HEK293 (cell line): ENCODE results near the gene PGC.

Experiments
- CTCF ChIA-PET: fragments of 350-600 bp; formaldehyde crosslinking; extraction: SDS; loops from one replicate; lab custom pipeline; 2021; ENCODE audit warnings: antibody characterized with exemption; lab: Yijun Ruan, JAX
- POLR2A ChIA-PET: fragments of 300-600 bp; formaldehyde crosslinking; extraction: SDS; loops from one replicate; lab custom pipeline; 2020; ENCODE audit warnings: antibody characterized with exemption, inconsistent platforms; lab: Yijun Ruan, JAX
- H3K27ac ChIP-seq: fragments of 200-500 bp; sonication (Bioruptor generic); 2 replicates; pipeline ENCODE4 v1.5.1; 2014; ENCODE audit warnings: low read depth, low read length, control low read depth, inconsistent platforms; ENCODE audit errors: extremely low read depth
- H3K36me3 ChIP-seq, 2 experiments: fragments of 200-500 bp in 1 of 2; sonication (Bioruptor generic) in 1 of 2; 1 replicate in 1 of 2; 2 replicates in 1 of 2; pipeline ENCODE4 v1.5.1; 2014 to 2017; ENCODE audit warnings: inconsistent platforms in 2 of 2, low read length in 2 of 2; ENCODE audit not compliant: control insufficient read depth in 2 of 2, insufficient read depth in 1 of 2
- H3K4me1 ChIP-seq: fragments of 200-500 bp; sonication (Bioruptor generic); 2 replicates; pipeline ENCODE4 v1.5.1; 2014; ENCODE audit warnings: mild to moderate bottlenecking, low read length, inconsistent platforms; ENCODE audit not compliant: control insufficient read depth, insufficient read depth
- H3K4me3 ChIP-seq: 2 replicates; pipeline ENCODE4 v1.5.1; 2011; ENCODE audit warnings: low read depth, mild to moderate bottlenecking, control low read depth, low read length, moderate library complexity
- H3K9me3 ChIP-seq: fragments of 200-500 bp; sonication (Bioruptor generic); 2 replicates; pipeline ENCODE4 v1.5.1; 2014; ENCODE audit warnings: low read depth, low read length, inconsistent platforms; ENCODE audit not compliant: control insufficient read depth, insufficient read depth
- BCL11A ChIP-seq: fragments of 450-650 bp; formaldehyde crosslinking; IDR thresholded peaks from 2 replicates; pipeline ENCODE4 v1.5.1; 2016; ENCODE audit warnings: low read depth, missing biosample characterization, missing genetic modification characterization
- EGR2 ChIP-seq: fragments of 450-650 bp; formaldehyde crosslinking; IDR thresholded peaks from 2 replicates; pipeline ENCODE4 v1.5.1; 2016; ENCODE audit warnings: low read depth, missing biosample characterization, missing genetic modification characterization
- GFI1B ChIP-seq: fragments of 450-650 bp; formaldehyde crosslinking; IDR thresholded peaks from 2 replicates; pipeline ENCODE4 v1.5.1; 2016; ENCODE audit warnings: missing biosample characterization, missing genetic modification characterization
- SALL2 ChIP-seq: fragments of 450-650 bp; formaldehyde crosslinking; IDR thresholded peaks from 2 replicates; pipeline ENCODE4 v1.5.0; 2017; ENCODE audit warnings: missing biosample characterization, mild to moderate bottlenecking, missing genetic modification characterization, borderline replicate concordance
- ZBTB17 ChIP-seq: fragments of 450-650 bp; formaldehyde crosslinking; IDR thresholded peaks from 2 replicates; pipeline ENCODE4 v1.5.1; 2016; ENCODE audit warnings: missing biosample characterization, missing genetic modification characterization
- ZFHX2 ChIP-seq: fragments of 450-650 bp; formaldehyde crosslinking; conservative IDR thresholded peaks from 2 replicates; pipeline ENCODE4 v1.5.1; 2016; ENCODE audit warnings: missing biosample characterization, missing genetic modification characterization
- ZFP37 ChIP-seq: fragments of 450-650 bp; formaldehyde crosslinking; IDR thresholded peaks from 2 replicates; pipeline ENCODE4 v1.5.1; 2016; ENCODE audit warnings: missing biosample characterization, missing genetic modification characterization
- ZNF138 ChIP-seq: fragments of 450-650 bp; formaldehyde crosslinking; IDR thresholded peaks from 2 replicates; pipeline ENCODE4 v1.5.1; 2016; ENCODE audit warnings: missing biosample characterization, missing genetic modification characterization, borderline replicate concordance
- ZNF140 ChIP-seq: fragments of 450-650 bp; formaldehyde crosslinking; IDR thresholded peaks from 2 replicates; pipeline ENCODE4 v1.5.1; 2016; ENCODE audit warnings: missing biosample characterization, missing genetic modification characterization
- ZNF2 ChIP-seq: fragments of 450-650 bp; formaldehyde crosslinking; IDR thresholded peaks from 2 replicates; pipeline ENCODE4 v1.5.1; 2016; ENCODE audit warnings: missing biosample characterization, missing genetic modification characterization
- ZNF335 ChIP-seq: fragments of 450-650 bp; formaldehyde crosslinking; conservative IDR thresholded peaks from 2 replicates; pipeline ENCODE4 v1.5.1; 2016; ENCODE audit warnings: missing biosample characterization, missing genetic modification characterization
- ZNF501 ChIP-seq: fragments of 450-650 bp; formaldehyde crosslinking; IDR thresholded peaks from 2 replicates; pipeline ENCODE4 v1.5.1; 2016; ENCODE audit warnings: missing biosample characterization, missing genetic modification characterization
- ZNF530 ChIP-seq: fragments of 450-650 bp; formaldehyde crosslinking; IDR thresholded peaks from 2 replicates; pipeline ENCODE4 v1.5.1; 2016; ENCODE audit warnings: low read depth, missing biosample characterization, missing genetic modification characterization
- ZNF600 ChIP-seq: fragments of 450-650 bp; formaldehyde crosslinking; IDR thresholded peaks from 2 replicates; pipeline ENCODE4 v1.5.1; 2016; ENCODE audit warnings: missing biosample characterization, missing genetic modification characterization
- ZNF624 ChIP-seq: fragments of 450-650 bp; formaldehyde crosslinking; IDR thresholded peaks from 2 replicates; pipeline ENCODE4 v1.5.1; 2017; ENCODE audit warnings: missing biosample characterization, missing genetic modification characterization
- TF ChIP-seq, protein P1 (sequence below): fragments of 450-650 bp; IDR thresholded peaks from 2 replicates; pipeline ENCODE4 v1.5.1; 2018; ENCODE audit warnings: missing biosample characterization, missing genetic modification characterization
- TF ChIP-seq, protein P2 (sequence below): fragments of 450-650 bp; formaldehyde crosslinking; IDR thresholded peaks from 2 replicates; pipeline ENCODE4 v1.5.1; 2016; ENCODE audit warnings: missing biosample characterization, missing genetic modification characterization
- TF ChIP-seq, protein P3 (sequence below): fragments of 450-650 bp; formaldehyde crosslinking; IDR thresholded peaks from 2 replicates; pipeline ENCODE4 v1.5.1; 2017; ENCODE audit warnings: missing biosample characterization, missing genetic modification characterization
- TF ChIP-seq, protein P4 (sequence below): fragments of 450-650 bp; formaldehyde crosslinking; IDR thresholded peaks from 2 replicates; pipeline ENCODE4 v1.5.1; 2016; ENCODE audit warnings: missing biosample characterization, missing genetic modification characterization
- TF ChIP-seq, protein P5 (sequence below): fragments of 450-650 bp; formaldehyde crosslinking; conservative IDR thresholded peaks from 2 replicates; pipeline ENCODE4 v1.5.1; 2016; ENCODE audit warnings: low read depth, missing biosample characterization, missing genetic modification characterization
- TF ChIP-seq, protein P6 (sequence below): fragments of 450-650 bp; formaldehyde crosslinking; IDR thresholded peaks from 2 replicates; pipeline ENCODE4 v1.5.1; 2016; ENCODE audit warnings: missing biosample characterization, missing genetic modification characterization

The PGC gene

DNA sequence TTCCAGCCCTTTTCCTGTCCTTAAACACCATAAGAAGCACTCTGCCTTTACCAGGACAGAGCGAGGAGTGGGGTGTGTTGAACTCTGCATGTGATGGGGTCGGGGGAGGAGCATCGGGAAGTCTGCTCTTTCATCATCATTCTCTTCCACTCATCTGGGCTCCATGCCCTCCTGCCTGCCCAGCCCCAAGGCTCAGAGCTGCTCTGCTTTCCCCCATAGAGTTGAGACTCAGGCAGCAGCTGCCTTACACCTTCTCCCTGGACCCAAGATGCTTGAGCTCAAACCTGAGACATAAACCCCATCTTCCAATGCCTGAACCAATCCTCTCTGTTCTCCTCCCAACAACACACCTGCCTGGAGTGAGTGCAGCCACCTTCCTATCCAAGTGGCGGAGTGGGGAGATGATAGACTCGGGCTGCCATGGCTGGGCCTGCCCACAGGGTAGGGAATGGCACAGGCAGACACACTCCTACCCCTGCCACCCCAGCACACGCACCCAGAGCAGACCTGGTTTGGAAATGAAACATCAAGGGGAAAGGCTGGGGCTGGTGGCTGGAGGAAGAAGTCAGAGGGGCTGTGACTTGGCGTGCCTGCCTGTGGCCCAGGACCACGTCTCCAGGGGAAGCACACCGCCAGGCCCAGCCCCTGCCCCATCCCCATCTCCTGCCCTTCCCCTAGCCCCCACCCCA, 40.2 kb downstream of the PGC start:
- H3K4me3 ChIP-seq, result no peak overlapping the region
- CTCF ChIA-PET, result interaction anchor here (0.7 to 6.8 kb wide), 13 partner anchors 11 to 630 kb away, joined by 3 to 73 read pairs (median 14); partner anchors contain the start of gene TOMM6
- POLR2A ChIA-PET, result interaction anchor here (0.6 to 0.8 kb wide), 3 partner anchors 15 to 1039 kb away, joined by 3 to 4 read pairs (median 4); no protein-coding TSS in a partner anchor

DNA sequence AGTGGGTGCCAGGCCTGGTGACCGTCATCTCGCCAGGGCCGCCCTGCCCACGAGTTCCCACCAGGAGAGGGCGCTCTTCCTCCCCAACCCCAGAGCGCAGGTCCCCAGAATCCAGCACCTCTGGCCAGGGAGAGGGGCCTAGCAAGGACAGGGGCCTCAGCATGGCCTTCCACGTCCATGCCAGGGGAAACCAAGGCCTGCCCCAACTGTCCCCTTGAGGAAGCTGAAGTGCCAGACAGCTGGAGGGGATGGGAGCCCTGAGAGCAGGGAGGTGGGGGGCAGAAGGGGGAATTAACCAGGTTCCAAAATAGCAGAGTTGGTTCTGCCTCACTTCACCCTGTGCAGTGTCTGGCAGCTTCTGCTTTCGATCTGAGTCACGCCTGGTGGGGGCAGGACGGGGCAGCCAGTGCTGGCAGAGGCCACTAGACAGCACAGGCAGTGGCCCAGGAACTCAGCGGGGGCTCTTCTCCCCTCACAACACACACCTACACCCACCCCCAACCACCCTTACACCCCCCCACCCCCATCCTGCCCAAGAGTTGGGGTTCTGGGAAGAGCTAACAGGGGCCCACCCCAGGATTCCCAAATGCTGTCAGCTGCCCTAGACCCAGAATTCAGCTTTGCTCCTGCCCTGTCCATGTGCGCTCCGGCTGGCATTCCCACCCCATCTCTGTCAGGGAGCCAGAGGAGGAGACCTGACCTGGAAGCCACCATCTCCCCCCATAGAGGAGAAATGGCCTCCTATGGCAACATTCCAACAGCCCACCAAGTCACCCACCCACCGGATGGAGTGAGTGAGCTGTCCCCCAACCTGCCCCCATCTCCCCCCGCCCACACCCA, 41.0 kb downstream of the PGC start:
- no peaks in the 10 kb centered on the region for H3K36me3 ChIP-seq
- ChIA-PET CTCF (interaction anchor here (0.6 to 6.8 kb wide), 27 partner anchors 8 to 630 kb away, joined by 3 to 73 read pairs (median 3); partner anchors contain the start of genes TFEB and TOMM6), POLR2A (interaction anchor here (0.7 to 1.3 kb wide), 5 partner anchors 14 to 521 kb away, joined by 3 to 4 read pairs (median 3); partner anchors contain the start of gene TAF8)
- H3K4me3 ChIP-seq, result no peak overlapping the region
- no peaks in the 10 kb centered on the region for H3K4me1 ChIP-seq
- no peaks in the 10 kb centered on the region for H3K9me3 ChIP-seq
- H3K27ac ChIP-seq, result no peak overlapping the region
- TF ChIP-seq, protein P1, sequence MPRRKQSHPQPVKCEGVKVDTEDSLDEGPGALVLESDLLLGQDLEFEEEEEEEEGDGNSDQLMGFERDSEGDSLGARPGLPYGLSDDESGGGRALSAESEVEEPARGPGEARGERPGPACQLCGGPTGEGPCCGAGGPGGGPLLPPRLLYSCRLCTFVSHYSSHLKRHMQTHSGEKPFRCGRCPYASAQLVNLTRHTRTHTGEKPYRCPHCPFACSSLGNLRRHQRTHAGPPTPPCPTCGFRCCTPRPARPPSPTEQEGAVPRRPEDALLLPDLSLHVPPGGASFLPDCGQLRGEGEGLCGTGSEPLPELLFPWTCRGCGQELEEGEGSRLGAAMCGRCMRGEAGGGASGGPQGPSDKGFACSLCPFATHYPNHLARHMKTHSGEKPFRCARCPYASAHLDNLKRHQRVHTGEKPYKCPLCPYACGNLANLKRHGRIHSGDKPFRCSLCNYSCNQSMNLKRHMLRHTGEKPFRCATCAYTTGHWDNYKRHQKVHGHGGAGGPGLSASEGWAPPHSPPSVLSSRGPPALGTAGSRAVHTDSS (tag by site-specific recombination), result no peak
- TF ChIP-seq, protein P2, sequence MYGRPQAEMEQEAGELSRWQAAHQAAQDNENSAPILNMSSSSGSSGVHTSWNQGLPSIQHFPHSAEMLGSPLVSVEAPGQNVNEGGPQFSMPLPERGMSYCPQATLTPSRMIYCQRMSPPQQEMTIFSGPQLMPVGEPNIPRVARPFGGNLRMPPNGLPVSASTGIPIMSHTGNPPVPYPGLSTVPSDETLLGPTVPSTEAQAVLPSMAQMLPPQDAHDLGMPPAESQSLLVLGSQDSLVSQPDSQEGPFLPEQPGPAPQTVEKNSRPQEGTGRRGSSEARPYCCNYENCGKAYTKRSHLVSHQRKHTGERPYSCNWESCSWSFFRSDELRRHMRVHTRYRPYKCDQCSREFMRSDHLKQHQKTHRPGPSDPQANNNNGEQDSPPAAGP (tag by site-specific recombination), result peak; percentile 62; the same call in 1 of the 2 replicates
- no peak for TF ChIP-seq ZNF138
- TF ChIP-seq ZNF501, result no peak; the same call in 1 of the 2 replicates
- TF ChIP-seq ZNF2, result peak; percentile 44; the same call in 1 of the 2 replicates
- TF ChIP-seq ZNF624, result no peak
- peak; percentile 52; the same call in 1 of the 2 replicates for TF ChIP-seq EGR2 (tag by site-specific recombination)
- TF ChIP-seq, protein P3, sequence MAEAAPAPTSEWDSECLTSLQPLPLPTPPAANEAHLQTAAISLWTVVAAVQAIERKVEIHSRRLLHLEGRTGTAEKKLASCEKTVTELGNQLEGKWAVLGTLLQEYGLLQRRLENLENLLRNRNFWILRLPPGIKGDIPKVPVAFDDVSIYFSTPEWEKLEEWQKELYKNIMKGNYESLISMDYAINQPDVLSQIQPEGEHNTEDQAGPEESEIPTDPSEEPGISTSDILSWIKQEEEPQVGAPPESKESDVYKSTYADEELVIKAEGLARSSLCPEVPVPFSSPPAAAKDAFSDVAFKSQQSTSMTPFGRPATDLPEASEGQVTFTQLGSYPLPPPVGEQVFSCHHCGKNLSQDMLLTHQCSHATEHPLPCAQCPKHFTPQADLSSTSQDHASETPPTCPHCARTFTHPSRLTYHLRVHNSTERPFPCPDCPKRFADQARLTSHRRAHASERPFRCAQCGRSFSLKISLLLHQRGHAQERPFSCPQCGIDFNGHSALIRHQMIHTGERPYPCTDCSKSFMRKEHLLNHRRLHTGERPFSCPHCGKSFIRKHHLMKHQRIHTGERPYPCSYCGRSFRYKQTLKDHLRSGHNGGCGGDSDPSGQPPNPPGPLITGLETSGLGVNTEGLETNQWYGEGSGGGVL (tag by site-specific recombination), result peak; percentile 45
- TF ChIP-seq, protein P4, sequence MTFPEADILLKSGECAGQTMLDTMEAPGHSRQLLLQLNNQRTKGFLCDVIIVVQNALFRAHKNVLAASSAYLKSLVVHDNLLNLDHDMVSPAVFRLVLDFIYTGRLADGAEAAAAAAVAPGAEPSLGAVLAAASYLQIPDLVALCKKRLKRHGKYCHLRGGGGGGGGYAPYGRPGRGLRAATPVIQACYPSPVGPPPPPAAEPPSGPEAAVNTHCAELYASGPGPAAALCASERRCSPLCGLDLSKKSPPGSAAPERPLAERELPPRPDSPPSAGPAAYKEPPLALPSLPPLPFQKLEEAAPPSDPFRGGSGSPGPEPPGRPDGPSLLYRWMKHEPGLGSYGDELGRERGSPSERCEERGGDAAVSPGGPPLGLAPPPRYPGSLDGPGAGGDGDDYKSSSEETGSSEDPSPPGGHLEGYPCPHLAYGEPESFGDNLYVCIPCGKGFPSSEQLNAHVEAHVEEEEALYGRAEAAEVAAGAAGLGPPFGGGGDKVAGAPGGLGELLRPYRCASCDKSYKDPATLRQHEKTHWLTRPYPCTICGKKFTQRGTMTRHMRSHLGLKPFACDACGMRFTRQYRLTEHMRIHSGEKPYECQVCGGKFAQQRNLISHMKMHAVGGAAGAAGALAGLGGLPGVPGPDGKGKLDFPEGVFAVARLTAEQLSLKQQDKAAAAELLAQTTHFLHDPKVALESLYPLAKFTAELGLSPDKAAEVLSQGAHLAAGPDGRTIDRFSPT (tag by site-specific recombination), result no peak
- no peak for TF ChIP-seq ZNF140
- TF ChIP-seq ZNF335 (tag by site-specific recombination), result peak; percentile 87
- TF ChIP-seq, protein P5, sequence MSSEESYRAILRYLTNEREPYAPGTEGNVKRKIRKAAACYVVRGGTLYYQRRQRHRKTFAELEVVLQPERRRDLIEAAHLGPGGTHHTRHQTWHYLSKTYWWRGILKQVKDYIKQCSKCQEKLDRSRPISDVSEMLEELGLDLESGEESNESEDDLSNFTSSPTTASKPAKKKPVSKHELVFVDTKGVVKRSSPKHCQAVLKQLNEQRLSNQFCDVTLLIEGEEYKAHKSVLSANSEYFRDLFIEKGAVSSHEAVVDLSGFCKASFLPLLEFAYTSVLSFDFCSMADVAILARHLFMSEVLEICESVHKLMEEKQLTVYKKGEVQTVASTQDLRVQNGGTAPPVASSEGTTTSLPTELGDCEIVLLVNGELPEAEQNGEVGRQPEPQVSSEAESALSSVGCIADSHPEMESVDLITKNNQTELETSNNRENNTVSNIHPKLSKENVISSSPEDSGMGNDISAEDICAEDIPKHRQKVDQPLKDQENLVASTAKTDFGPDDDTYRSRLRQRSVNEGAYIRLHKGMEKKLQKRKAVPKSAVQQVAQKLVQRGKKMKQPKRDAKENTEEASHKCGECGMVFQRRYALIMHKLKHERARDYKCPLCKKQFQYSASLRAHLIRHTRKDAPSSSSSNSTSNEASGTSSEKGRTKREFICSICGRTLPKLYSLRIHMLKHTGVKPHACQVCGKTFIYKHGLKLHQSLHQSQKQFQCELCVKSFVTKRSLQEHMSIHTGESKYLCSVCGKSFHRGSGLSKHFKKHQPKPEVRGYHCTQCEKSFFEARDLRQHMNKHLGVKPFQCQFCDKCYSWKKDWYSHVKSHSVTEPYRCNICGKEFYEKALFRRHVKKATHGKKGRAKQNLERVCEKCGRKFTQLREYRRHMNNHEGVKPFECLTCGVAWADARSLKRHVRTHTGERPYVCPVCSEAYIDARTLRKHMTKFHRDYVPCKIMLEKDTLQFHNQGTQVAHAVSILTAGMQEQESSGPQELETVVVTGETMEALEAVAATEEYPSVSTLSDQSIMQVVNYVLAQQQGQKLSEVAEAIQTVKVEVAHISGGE (tag by site-specific recombination), result no peak
- TF ChIP-seq ZNF530 (tag by site-specific recombination), result no peak
- TF ChIP-seq ZFP37 (tag by site-specific recombination), result no peak
- TF ChIP-seq BCL11A (tag by site-specific recombination), result 0 out of 2 replicates have a peak, but pooled peaks have one; percentile 31
- no peak for TF ChIP-seq SALL2 (tag by site-specific recombination)
- TF ChIP-seq, protein P6, sequence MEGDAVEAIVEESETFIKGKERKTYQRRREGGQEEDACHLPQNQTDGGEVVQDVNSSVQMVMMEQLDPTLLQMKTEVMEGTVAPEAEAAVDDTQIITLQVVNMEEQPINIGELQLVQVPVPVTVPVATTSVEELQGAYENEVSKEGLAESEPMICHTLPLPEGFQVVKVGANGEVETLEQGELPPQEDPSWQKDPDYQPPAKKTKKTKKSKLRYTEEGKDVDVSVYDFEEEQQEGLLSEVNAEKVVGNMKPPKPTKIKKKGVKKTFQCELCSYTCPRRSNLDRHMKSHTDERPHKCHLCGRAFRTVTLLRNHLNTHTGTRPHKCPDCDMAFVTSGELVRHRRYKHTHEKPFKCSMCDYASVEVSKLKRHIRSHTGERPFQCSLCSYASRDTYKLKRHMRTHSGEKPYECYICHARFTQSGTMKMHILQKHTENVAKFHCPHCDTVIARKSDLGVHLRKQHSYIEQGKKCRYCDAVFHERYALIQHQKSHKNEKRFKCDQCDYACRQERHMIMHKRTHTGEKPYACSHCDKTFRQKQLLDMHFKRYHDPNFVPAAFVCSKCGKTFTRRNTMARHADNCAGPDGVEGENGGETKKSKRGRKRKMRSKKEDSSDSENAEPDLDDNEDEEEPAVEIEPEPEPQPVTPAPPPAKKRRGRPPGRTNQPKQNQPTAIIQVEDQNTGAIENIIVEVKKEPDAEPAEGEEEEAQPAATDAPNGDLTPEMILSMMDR (tag by site-specific recombination), result peak; percentile 76

More for the DNA sequence above, 40.2 kb downstream of the PGC start:
- Histone ChIP-seq H3K36me3 (no peaks in the 10 kb centered on the region), H3K27ac (no peak overlapping the region), H3K9me3 (no peaks in the 10 kb centered on the region), H3K4me1 (no peaks in the 10 kb centered on the region)
- TF ChIP-seq EGR2 (tag by site-specific recombination) (no peak), GFI1B (no peak), ZBTB17 (peak; percentile 91), ZNF600 (tag by site-specific recombination) (peak; percentile 41; the same call in 1 of the 2 replicates), ZFHX2 (tag by site-specific recombination) (0 out of 2 replicates have a peak, but pooled peaks have one; percentile 0)
